Keratinocyte (primary cell): ENCODE data around the gene CCNO. TPM values are rescaled to one million over a fixed set of nuclear protein-coding genes. Genes with fewer than 3 reads are reported as not detected.
A peak's percentile ranks its signal among the peaks of the same experiment; 100 is the strongest.

Experiments
- DNase-seq: peaks from one replicate; pipeline ENCODE4 v3.0.0-alpha.2; 2011; ENCODE audit warnings: low read depth, missing footprints, low spot score
- FAIRE-seq: peaks from 2 replicates; lab custom pipeline; 2011; peaks lifted over from hg19 to GRCh38; lab: Jason Lieb, UNC
- H2AFZ ChIP-seq: 2 replicates; pipeline ENCODE4 v1.6.0; 2012; ENCODE audit warnings: low read length, control low read depth, inconsistent platforms; ENCODE audit not compliant: control insufficient read depth
- H3K27ac ChIP-seq: 2 replicates; pipeline ENCODE4 v1.5.1; 2011; ENCODE audit warnings: low read length; ENCODE audit not compliant: control insufficient read depth, insufficient read depth
- H3K27me3 ChIP-seq: 3 replicates; pipeline ENCODE4 v1.6.0; 2011; ENCODE audit warnings: low read length; ENCODE audit not compliant: control insufficient read depth, insufficient read depth; ENCODE audit errors: extremely low read depth
- H3K36me3 ChIP-seq, 2 experiments: 2 replicates in 1 of 2; 3 replicates in 1 of 2; pipeline ENCODE4 v1.5.1; 2011; ENCODE audit warnings: low read length in 2 of 2, mild to moderate bottlenecking in 1 of 2; ENCODE audit not compliant: control insufficient read depth in 2 of 2, insufficient read depth in 2 of 2; ENCODE audit errors: extremely low read depth in 1 of 2
- H3K4me1 ChIP-seq: 3 replicates; pipeline ENCODE4 v1.5.1; 2011; ENCODE audit warnings: low read length; ENCODE audit not compliant: control insufficient read depth, insufficient read depth; ENCODE audit errors: extremely low read depth
- H3K4me2 ChIP-seq: 3 replicates; pipeline ENCODE4 v1.6.0; 2011; ENCODE audit warnings: low read depth, low read length; ENCODE audit not compliant: control insufficient read depth, insufficient read depth; ENCODE audit errors: extremely low read depth
- H3K4me3 ChIP-seq, 3 experiments: fragments of 200-600 bp in 1 of 3; sonication (generic) in 1 of 3; 2 replicates in 2 of 3; 3 replicates in 1 of 3; pipeline ENCODE4 v1.5.1; 2011 to 2016; ENCODE audit warnings: low read length in 3 of 3, mild to moderate bottlenecking in 3 of 3, control low read depth in 2 of 3, inconsistent platforms in 1 of 3, low read depth in 1 of 3, mixed read lengths in 1 of 3, mixed run types in 1 of 3, moderate library complexity in 1 of 3; ENCODE audit not compliant: control insufficient read depth in 2 of 3, insufficient read depth in 2 of 3; ENCODE audit errors: extremely low read depth in 1 of 3
- H3K79me2 ChIP-seq: 2 replicates; pipeline ENCODE4 v1.6.0; 2012; ENCODE audit warnings: low read length; ENCODE audit not compliant: control insufficient read depth, insufficient read depth
- H3K9ac ChIP-seq: 3 replicates; pipeline ENCODE4 v1.6.0; 2011; ENCODE audit warnings: low read length; ENCODE audit not compliant: control insufficient read depth, insufficient read depth; ENCODE audit errors: extremely low read depth
- H3K9me1 ChIP-seq: 3 replicates; pipeline ENCODE4 v1.6.0; 2011; ENCODE audit warnings: low read length; ENCODE audit not compliant: control insufficient read depth, insufficient read depth; ENCODE audit errors: extremely low read depth
- H3K9me3 ChIP-seq: 2 replicates; pipeline ENCODE4 v1.5.1; 2012; ENCODE audit warnings: low read depth, low read length; ENCODE audit not compliant: control insufficient read depth
- H4K20me1 ChIP-seq: 3 replicates; pipeline ENCODE4 v1.6.0; 2011; ENCODE audit warnings: low read length; ENCODE audit not compliant: control insufficient read depth, insufficient read depth; ENCODE audit errors: extremely low read depth
- EZH2 ChIP-seq: IDR thresholded peaks from one replicate; pipeline ENCODE4 v1.6.1; 2012; ENCODE audit warnings: inconsistent platforms, mild to moderate bottlenecking, low read length, moderate library complexity
- dilution Hi-C: fragments of 300-500 bp; cut with MboI; formaldehyde crosslinking; loops from one replicate; pipeline ENCODE4 v1.7.0; 2020; ENCODE audit warnings: low sequenced_read_pairs; ENCODE audit not compliant: extremely low pct_ligation_motif_present
- polyA plus RNA-seq, 5 experiments: library from polyadenylated mRNA; depleted of rRNA in 3 of 5; stranded (reverse) in 3 of 5; stranded (forward) in 1 of 5; unstranded in 1 of 5; fragments of >200 nt; gene quantifications; 1 replicate in 1 of 5; 2 replicates in 3 of 5; 3 replicates in 1 of 5; pipeline versions ENCODE4 v1.2.1 to v1.2.3, GENCODE V29; 2011 to 2012; ENCODE audit warnings: missing spikeins in 2 of 5, low read depth in 1 of 5, low replicate concordance in 1 of 5
- TF ChIP-seq, protein P1 (sequence below), 3 experiments: IDR thresholded peaks in 1 of 3; conservative IDR thresholded peaks in 1 of 3; optimal IDR thresholded peaks in 1 of 3; 2 replicates in 2 of 3; 3 replicates in 1 of 3; pipeline versions ENCODE3 to v1.5.1; 2011; ENCODE audit warnings: low read length in 3 of 3, mild to moderate bottlenecking in 3 of 3, moderate library complexity in 2 of 3, control low read depth in 1 of 3, inconsistent platforms in 1 of 3; ENCODE audit not compliant: insufficient read depth in 2 of 3; ENCODE audit errors: extremely low read depth in 1 of 3

CCNO gene
- polyA plus RNA-seq, 1 donor (not counting 4 experiments of a cell fraction or from before 2014, with no cell fraction given) = 0.42 TPM

GRCh38 chr5:55188656-55189540 is 44.5 kb downstream of the CCNO start:
- Histone ChIP-seq H3K79me2 (no peaks in the 10 kb centered on the region), H3K27ac (no peak overlapping the region), H3K4me2 (no peak overlapping the region), H3K4me1 (no peaks in the 10 kb centered on the region), H3K9ac (no peak overlapping the region), H3K4me3 (no peak overlapping the region), H3K9me1 (no peaks in the 10 kb centered on the region), H2AFZ (no peak overlapping the region), H3K9me3 (no peaks in the 10 kb centered on the region), H3K27me3 (peaks cover 10% of the 10 kb centered on the region), H4K20me1 (no peaks in the 10 kb centered on the region), H3K36me3 (no peaks in the 10 kb centered on the region)
- DNase-seq = no peak
- TF ChIP-seq, protein P1, sequence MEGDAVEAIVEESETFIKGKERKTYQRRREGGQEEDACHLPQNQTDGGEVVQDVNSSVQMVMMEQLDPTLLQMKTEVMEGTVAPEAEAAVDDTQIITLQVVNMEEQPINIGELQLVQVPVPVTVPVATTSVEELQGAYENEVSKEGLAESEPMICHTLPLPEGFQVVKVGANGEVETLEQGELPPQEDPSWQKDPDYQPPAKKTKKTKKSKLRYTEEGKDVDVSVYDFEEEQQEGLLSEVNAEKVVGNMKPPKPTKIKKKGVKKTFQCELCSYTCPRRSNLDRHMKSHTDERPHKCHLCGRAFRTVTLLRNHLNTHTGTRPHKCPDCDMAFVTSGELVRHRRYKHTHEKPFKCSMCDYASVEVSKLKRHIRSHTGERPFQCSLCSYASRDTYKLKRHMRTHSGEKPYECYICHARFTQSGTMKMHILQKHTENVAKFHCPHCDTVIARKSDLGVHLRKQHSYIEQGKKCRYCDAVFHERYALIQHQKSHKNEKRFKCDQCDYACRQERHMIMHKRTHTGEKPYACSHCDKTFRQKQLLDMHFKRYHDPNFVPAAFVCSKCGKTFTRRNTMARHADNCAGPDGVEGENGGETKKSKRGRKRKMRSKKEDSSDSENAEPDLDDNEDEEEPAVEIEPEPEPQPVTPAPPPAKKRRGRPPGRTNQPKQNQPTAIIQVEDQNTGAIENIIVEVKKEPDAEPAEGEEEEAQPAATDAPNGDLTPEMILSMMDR (optimal IDR thresholded peaks at IDR 0.05 in 1 of 3, IDR thresholded peaks at IDR 0.05 in 1 of 3, conservative IDR thresholded peaks at IDR 0.05 in 1 of 3; ENCODE audit: extremely low read depth in 1 of 3, insufficient read depth in 2 of 3, low read length in 3 of 3) = no peak
- dilution Hi-C loops = no loop called here
- FAIRE-seq = no peak

GRCh38 chr5:55187370-55187769 is 46.0 kb downstream of the CCNO start:
- peak; percentile 13 for FAIRE-seq
- H3K27me3 ChIP-seq = peaks cover 4% of the 10 kb centered on the region

More at GRCh38 chr5:55187370-55187769, 46.0 kb downstream of the CCNO start:
- dilution Hi-C loops = no loop called here
- no peak for DNase-seq
- Histone ChIP-seq H3K79me2 (no peaks in the 10 kb centered on the region), H3K4me3 (no peak overlapping the region), H3K27ac (no peak overlapping the region), H3K9ac (no peak overlapping the region), H3K36me3 (no peaks in the 10 kb centered on the region), H3K4me1 (no peaks in the 10 kb centered on the region), H3K9me1 (no peaks in the 10 kb centered on the region), H4K20me1 (no peaks in the 10 kb centered on the region), H3K4me2 (no peak overlapping the region), H2AFZ (no peak overlapping the region), H3K9me3 (no peaks in the 10 kb centered on the region)
- TF ChIP-seq, protein P1 (optimal IDR thresholded peaks at IDR 0.05 in 1 of 3, IDR thresholded peaks at IDR 0.05 in 1 of 3, conservative IDR thresholded peaks at IDR 0.05 in 1 of 3; ENCODE audit: extremely low read depth in 1 of 3, insufficient read depth in 2 of 3, low read length in 3 of 3) = peak in 2 of 3 experiments; percentile 39 to 51
- no peak for TF ChIP-seq EZH2

Other genes with a start within 250 kb of the CCNO start
- gene ESM1, start 248.0 kb downstream of the CCNO start, polyA plus RNA-seq = 0.07 TPM in 1 of 3 replicates, not detected in the others
- gene GZMK, start 209.4 kb downstream of the CCNO start, polyA plus RNA-seq = not detected in 3 replicates
- not detected in 3 replicates for gene GZMA, start 131.0 kb downstream of the CCNO start, polyA plus RNA-seq
- gene GPX8, start 73.4 kb downstream of the CCNO start, polyA plus RNA-seq = 20.3 to 40.1 TPM (median 28.9 TPM) in 3 replicates
- gene CDC20B, start 60.4 kb downstream of the CCNO start, polyA plus RNA-seq = 0.03 TPM in 1 of 3 replicates, not detected in the others
- 0.03 to 0.15 TPM in 2 of 3 replicates, not detected in the other for gene MCIDAS, start 6.3 kb downstream of the CCNO start, polyA plus RNA-seq
- 7.9 to 18.8 TPM (median 9.3 TPM) in 3 replicates for gene DHX29, start 74.1 kb upstream of the CCNO start, polyA plus RNA-seq
- gene MTREX, start 74.4 kb upstream of the CCNO start, polyA plus RNA-seq = 30.1 to 71.4 TPM (median 35.5 TPM) in 3 replicates